ENCODE data around the gene IER3.

IER3 gene, protein sequence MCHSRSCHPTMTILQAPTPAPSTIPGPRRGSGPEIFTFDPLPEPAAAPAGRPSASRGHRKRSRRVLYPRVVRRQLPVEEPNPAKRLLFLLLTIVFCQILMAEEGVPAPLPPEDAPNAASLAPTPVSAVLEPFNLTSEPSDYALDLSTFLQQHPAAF

DNA sequence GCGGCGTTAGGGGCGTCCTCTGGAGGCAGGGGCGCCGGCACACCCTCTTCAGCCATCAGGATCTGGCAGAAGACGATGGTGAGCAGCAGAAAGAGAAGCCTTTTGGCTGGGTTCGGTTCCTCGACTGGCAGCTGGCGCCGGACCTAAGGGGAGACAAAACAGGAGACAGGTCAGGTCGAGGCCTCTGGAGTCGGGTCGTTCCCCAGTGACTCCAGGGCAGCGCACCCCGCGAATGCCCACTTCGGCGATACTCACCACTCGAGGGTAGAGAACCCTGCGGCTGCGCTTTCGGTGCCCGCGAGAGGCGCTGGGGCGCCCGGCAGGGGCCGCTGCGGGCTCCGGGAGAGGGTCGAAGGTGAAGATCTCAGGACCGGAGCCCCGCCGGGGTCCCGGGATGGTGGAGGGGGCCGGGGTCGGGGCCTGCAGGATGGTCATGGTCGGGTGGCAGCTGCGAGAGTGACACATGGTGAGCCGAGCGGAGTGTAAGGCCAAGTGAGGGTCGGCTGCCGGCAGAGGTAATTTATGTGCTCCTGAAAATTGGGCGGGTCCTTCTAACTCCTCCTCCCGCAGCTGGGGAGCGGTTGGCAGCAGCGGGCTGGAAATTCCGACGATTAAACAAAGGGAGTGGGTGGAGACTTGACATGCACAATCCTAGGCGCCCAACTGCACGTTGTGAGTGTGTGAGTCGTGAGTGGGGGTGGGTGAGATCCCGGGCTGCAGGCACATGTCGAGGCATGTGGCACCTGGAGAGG, at the start of gene IER3:
Gene IER3, minus strand, starts transcription at position 494 of the 752 bp plus-strand sequence. Its CDS starts 29 bp downstream, at position 465.
- ATAC-seq = peak; percentile 38
- DNase-seq = peak; percentile 91

DNA sequence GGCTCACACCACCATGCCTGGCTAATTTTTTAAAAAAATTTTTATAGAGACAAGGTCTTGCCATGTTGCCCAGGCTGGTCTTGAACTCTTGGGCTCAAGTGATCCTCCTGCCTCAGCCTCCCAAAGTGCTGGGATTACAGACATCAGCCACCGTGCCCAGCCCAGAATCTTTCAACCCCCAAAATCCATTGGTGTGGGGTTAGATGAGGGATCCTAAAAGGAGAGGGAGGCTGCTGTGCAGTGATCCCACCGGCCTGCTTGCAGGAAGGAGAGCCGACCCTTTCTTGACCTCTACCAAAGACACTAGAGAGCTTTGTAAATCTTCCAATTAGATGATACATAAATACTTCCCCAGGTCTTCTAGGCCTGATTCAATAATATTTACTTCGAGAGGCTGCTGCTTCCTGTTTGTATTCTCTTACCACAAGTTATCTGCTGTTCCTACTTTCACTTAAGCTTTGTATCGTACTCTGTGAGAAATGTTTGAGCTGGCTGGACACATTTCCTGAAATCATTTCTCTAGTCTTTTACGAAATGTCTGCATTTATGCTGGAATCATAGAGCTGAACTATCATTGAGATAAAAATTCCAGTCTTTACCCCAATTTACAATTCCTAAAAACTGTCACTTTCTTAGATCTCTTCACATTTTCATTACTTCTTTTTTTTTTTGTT, 49.3 kb upstream of the IER3 start:
- DNase-seq (no peak), ATAC-seq (peak; percentile 25)

DNA sequence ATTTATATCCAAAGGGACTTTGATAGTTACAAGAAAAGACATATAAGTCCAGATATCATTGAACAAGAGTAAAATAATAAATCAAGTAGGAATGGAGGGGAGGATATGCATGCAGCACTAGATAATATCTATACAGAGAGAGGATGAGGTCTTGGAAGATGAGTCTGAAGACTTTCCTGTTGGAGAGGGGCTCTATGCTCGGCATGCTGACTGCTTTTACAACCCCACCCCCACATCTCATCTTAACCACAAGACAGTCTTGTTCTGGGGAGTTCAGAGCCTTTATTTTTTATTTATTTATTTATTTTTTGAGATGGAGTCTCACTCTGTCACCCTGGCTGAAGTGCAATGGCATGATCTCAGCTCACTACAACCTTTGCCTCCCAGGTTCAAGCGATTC, 48.4 kb upstream of the IER3 start:
- ATAC-seq (no peak), DNase-seq (no peak)

DNA sequence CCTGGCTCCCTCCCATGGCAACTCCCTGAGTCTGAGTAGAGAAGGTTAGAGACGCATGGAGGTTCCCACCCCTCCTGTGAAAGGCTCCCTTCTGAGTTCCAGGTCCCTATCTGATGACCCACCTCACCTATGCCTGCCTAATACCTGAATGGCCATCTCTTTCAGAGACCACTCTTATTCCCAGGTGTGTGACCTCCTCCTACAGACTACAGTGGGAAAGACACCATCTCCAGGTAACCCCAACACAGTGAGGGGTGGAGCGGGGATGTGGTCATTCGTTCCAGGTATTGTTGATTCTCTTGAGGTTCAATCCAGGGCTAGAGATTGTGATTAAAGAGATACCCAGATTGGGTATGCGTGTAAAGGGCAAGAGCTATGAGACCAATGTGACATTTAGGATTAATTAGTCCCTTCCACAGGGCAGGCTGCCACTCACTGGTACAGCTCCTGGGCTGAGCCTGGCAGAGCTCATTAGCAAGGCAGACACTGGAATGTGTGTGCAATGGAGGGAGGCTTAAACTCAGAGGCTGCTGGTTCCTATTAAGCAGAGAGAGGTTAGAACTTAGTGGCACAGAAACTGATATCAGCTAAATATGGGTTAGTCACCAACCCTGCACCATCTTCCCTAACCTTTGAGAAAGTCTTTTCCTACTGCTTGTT, 46.5 kb upstream of the IER3 start:
- ATAC-seq (peak; percentile 19), DNase-seq (no peak)

DNA sequence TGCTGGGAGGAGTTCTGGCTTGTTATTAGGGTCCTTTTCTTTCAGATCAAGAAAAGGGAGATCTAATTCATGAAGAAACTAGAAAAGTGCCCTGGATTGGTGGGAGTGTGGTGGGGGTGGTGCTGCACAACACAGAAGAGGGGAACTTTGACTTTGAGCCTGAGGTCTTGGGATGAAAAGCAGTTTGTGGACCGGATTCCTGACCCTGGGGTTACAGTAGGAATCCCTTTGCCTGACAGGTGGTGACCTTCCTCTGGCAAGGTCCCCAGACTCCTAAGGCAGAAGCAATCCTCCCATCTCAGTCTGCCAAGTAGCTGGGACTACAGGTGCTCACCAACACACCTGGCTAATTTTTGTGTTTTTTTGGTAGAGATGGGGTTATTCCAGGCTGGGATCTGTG, 45.3 kb upstream of the IER3 start:
- ATAC-seq (no peak), DNase-seq (no peak)

DNA sequence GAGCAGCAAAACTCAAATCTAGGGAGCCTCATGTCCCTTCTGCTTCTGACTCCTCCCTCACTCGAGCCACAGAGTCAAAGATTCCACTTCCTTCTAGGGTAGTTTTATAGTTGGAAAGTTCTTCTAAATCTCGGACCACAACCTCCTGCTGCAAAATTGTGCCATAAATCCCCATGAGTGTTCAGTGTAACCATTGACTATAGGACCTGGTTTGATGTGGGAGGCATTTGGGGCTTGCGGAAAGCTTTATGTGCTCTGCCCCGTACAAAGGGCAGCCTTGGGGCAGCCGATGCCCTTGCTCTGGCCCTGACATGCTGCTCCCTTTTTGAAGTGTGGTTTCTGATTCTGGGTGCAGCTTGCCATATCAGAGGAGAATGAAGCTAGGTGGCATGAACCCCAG, 43.6 kb upstream of the IER3 start:
- ATAC-seq = peak; percentile 72
- DNase-seq = peak; percentile 57

DNA sequence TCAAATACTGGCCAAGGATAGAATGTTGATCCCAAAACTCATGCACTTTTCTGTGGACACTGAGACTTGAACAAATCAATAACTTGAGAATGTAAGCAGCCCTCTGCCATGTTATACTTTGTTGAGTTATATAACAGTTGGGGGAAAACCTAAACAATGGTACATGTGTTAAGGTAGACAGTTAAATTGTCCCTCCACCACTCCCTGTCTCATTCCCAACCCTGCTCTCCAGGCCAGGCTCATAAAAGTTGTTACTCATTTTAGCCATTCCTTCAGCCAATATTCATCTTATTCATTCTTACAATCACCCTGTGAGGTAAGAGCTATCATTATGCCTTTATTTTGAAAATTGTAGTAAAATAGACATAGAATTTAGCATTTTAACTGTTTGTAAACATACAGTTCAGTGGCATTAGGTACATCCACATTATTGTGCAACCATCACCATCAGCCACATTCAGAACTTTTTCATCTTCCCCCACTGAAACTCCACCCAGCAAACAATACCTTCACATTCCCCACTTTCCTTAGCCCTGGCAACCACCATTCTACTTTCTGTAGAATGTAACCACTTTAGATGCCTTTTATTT, 38.2 kb upstream of the IER3 start:
- DNase-seq (no peak), ATAC-seq (no peak)

DNA sequence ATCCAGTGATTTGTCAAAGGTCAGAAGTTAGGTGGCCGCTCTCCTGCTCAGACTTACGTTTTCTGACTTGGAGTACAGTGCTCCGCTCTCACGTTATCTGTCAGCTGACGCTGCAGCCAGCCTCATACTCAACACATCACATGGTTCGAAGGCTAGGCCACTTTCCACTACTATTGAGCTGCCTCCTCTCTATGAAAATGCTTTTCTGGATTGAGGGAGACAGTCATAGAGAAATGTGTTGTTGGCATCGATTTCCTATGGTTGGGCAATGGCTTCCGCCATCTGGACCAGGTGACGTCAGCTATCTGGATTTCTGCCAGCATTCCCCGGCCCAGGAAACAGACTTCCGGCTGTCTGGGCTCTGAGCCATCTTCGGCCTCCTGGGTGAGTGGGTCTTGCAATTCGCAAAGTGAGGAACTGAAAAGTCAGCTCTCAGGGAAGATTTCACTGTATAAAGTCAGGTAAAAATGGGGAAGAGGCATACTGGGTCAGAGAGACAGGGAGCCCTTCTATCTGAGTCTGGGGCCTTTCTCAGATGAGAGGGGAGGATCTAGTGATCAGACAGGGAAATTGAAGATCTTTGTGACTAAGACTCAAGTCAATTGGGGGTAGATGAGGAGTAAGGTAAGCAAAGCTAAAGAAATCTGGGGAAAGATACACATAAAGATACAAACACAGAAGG, 37.5 kb upstream of the IER3 start:
- peak; percentile 47 for ATAC-seq

DNA sequence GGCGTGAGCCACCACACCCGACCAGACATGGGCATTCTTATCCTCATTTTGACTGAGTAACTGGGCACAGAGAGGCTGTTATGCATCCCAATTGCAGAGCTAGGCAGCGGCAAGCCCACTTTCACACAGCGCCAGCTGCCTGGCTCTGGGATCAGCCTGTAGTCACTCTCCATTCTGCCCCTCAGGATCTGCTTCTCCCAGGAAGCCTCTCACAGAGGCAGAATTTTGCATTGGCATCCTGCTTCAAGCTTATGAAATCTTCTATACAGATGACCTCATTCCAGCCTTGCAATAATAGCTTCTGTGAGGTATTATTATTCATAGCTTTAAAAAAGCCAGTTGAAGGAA, 37.0 kb upstream of the IER3 start:
- ATAC-seq (no peak), DNase-seq (no peak)

More for the DNA sequence above, 37.5 kb upstream of the IER3 start:
- peak; percentile 57 for DNase-seq

DNA sequence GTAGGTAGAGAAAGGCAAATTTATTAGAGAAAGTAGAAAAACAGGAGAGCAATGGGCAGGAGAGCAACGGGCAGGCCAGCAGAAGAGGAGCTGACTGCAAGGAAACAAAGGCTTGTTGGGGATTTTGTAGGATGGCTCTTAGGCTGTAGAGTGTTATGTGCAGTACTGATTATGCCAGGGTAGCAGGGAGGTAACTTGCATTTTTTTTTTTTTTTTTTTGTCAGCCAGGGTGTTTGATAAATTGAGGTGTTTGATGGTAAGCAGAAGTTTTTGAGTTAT, 36.2 kb upstream of the IER3 start:
- ATAC-seq = no peak
- DNase-seq = no peak

DNA sequence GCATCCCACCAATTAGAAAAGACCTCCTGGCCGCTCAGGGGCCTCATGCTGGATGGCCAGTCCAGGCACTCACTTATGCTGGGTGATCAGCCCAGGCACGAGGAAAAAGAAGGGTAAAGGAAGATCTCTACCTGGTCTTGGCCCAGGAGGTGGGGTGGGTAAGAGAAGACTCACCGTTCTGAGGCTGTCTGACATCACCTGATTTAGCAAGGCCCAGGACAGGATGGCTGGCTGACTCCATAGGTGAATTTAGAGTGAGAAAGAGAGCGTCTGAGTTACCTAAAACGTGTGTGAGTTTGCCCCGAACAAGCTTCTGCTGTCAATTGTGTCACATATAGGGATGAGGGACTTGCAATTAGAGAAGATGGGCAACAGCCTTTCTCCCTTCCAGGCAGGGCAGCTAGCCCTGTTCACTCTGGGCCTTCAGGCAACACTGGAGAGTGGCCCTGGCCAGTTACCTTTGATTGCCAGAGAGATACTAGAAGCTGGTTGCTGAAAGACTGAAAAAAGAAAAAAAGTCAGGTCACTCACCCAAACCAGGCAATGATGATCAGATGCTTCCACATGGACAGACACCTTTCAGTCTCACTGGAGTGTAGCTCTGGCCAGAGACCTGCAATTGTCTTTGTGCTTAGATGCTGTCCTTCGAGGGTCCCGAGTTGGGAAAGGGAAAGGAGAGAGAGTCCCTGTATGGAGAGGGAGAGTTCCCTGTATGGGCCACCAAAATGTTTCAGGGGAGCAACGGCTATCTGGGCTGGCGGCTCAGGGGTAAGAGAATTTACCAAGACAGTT, 35.7 kb upstream of the IER3 start:
- DNase-seq = no peak
- no peak for ATAC-seq

DNA sequence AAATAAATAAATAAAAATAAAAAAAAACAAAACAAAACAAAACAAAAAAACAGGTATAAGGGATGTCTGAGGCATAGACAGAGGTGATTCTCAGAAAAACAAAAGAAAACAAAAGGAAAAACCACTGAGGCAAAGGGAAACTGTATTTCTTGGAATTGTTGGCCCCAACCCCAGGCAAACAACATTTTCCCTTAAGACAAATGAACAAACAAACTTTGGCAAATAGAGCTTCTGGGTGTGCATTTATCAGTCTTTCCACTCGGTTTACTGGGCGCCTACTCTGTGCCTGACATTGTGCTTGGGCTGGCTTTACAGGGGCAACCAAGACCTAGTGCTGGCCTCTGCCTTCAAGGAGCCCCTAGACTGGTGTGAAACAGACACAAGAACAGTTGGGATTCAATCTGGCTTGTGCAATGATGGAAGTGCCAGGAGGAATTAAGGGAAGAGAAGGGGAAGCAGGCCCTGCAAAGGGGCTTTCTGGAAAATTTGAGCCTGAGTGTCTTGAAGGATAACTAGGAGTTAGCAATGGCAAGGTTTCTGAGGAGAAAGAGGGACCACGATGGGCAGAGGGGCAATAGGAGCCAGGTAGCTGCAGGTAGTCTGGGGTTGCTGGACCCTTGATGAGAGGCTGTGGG, 33.8 kb upstream of the IER3 start:
- no peak for ATAC-seq
- no peak for DNase-seq

DNA sequence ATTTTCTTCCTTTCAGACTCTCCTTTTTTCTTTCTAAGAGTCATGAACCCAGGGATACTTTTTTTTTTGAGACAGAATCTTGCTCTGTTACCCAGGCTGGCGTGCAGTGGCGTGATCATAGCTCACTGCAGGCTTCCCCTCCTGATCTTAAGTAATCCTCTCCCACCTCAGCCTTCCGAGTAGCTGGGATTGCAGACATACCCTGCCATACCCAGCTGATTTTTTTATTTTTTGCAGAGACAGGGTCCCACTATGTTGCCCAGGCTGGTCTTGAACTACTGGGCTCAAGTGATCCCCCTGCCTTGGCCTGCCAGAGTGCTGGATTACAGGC, 32.8 kb upstream of the IER3 start:
- no peak for ATAC-seq
- DNase-seq = no peak

DNA sequence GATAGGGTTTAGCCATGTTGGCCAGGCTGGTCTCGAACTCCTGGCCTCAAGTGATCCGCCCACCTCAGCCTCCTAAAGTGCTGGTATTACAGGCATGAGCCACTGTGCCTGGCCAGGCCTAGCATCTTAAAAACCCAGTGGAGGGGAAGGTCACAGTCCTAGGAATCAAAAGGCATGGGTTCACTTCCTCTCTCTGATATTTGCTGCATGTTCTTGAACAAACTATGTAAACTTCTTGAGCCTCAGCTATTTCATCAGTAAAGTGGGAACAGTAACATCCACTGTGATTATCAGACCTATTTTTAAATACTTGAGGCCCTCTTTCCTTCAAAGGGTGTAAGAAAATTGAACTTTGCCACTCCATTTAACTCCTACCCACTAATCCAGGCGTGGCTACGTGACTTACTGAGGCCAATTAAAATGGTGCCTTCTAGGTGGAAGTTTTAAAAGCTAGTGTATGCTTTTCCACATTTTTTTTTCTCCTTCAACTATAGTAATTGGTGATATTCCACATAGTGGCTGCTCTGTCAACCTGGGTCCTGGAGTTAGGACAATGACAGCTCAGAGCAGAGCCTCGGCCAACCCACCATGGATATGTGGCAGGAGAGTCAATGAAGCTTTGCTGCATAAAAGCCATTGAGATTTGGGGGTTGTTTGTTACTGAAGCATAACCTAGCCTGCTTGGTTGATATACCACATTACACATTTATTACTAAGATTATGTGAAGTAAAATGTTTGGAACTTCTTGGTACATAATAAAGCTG, 32.2 kb upstream of the IER3 start:
- DNase-seq = no peak
- no peak for ATAC-seq

DNA sequence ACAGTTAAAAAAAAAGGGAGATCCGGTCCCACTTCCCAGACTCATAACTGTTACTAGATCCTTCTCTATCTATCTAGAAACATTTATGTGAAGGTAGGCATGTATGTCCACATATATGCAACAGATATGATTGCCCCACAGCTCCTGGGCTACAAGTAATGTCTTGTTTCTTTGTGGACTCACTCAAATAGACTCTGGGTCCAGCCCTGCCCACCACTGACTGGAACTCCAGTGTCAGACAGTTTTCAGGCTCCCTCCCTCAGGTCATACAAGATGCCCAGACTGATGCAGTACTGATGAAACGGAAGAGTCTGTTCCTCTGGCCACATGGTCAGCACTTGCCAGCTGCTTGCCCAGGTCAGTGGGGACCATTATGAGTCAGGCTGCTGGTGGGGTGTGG, 30.8 kb upstream of the IER3 start:
- DNase-seq (no peak), ATAC-seq (no peak)

DNA sequence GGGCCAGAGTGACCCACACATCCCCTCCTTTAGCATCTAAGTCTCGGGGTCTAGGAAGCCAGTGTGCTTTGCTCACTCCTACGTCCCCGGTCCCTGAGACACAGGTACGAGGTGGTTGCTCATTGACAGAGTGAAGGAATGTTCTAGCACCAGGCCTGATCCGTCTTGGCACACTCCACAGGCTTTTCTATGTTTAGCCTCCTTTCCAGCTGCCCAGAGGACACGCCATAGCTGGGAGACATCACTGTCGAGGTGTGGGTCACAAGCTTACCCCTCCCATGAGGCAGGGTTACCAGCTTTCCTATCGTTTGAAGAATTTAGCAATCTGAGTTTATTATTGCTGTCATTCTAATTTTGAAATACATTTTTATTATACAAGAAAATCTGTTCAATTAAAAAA, 30.4 kb upstream of the IER3 start:
- DNase-seq = no peak
- ATAC-seq = no peak

DNA sequence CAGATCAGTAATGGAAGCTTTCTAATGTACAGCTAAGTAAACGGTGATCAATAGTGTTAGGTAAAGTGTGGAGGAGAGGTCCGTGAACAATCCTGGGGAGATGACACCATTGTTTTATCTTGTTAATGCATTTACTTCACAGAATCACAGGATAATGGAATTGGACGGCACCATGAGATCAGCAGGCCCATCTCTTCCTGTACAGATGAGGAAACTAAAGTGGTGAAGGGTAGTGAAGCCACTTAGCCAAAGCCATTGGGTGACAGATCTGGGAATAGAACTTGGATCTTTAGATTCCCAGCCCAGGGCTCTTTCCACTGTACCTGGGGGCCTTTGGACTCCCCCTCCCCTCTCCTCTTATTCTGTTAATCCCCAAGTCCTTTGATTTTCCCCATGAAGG, 26.2 kb upstream of the IER3 start:
- ATAC-seq = no peak
- no peak for DNase-seq

DNA sequence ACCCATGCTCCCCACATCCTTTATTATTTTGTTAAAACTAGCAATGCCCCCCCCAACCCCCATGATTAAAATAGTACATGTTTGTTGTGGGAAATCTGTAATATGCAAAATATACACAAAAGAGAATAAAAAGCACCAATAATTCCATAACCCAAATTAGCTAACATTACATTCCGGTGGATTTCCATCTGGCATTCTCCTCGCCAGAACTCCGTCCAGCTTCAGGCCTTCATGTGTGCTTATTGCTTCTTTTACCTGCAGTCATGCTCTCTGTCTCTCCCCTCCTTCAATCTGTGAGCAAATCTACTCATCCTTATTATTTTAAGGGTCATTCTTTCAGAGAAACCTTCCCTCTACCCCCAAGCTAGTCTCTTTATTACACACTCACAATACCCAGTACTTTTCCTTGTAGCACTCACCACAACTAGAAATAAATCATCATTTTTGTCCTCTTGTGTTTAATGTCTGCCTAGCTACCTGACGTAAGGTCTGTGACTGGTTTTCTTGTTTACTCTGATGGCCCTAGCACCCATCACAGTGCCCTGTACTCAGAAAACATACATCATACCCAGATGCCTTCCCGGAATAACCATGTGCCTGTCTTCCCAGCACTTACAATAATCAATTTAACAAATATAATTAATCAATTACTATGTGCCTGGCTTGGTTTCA, 25.6 kb upstream of the IER3 start:
- DNase-seq (no peak), ATAC-seq (peak; percentile 39)

DNA sequence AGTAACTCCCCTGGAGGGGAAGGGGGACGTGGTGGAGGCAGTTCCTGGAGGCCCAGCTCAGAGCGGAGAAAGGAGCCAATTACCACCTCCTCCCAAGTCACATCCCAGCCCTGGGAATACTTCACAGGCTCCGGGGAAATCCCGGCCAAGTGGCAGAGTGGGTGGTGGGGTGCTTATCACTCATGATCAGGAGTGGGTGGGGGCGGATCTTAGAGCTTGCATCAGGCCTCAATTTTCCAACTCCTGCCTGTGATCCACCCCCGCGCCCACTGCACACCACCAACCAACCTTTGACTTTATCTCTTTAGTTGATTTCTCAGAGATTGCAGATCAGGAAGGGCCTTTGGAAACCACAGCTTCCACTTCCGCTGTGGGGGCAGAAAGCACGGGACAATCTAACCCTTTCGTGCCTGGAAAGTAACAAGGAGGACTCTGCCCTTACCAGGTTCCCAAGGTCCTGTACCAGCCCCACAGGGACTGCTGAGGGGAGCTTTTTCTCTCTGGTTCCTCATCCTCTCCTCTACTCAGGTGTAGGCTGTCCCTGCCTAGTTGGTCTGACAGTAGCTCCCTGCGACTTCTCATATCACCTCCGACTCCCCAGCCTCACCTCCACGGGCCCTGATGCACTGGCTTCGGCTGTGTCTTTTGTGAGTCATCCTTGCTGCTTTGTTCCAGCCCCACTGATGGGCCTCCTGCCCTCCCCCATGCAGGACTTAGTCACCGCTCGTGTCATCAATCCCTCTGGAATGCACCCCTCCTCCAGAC, 24.9 kb upstream of the IER3 start:
- peak; percentile 64 for ATAC-seq
- DNase-seq = peak; percentile 86

All from stimulated activated naive CD8-positive, alpha-beta T cell treated with anti-CD3 and anti-CD28 coated beads, Interleukin-15, Interleukin-2, amounts not matched to agents 100 U/mL and 50 U/mL, for 24 hours (primary cell).